Uterus (tissue), 2 donors: ENCODE measurements around the gene TSNAXIP1.

ENCODE experiments used
- CTCF ChIP-seq, 4 experiments: fragments of 200-600 bp in 2 of 4; fragments of 450-650 bp in 2 of 4; sonication (generic) in 2 of 4; IDR thresholded peaks; one replicate each; pipeline ENCODE4 v1.5.1; 2016 to 2019; ENCODE audit warnings: antibody characterized with exemption in 4 of 4, mild to moderate bottlenecking in 2 of 4, moderate library complexity in 1 of 4
- POLR2A ChIP-seq, 2 donors: fragments of 450-650 bp; IDR thresholded peaks; one replicate each; pipeline ENCODE4 v1.6.1; 2016; ENCODE audit warnings: antibody characterized with exemption in 2 of 2, mild to moderate bottlenecking in 1 of 2, moderate library complexity in 1 of 2

GRCh38 chr16:67770346-67770991 lies 36.2 kb upstream of the TSNAXIP1 start:
- no peak for TF ChIP-seq CTCF (IDR thresholded peaks at IDR 0.05)
- no peak for TF ChIP-seq POLR2A (IDR thresholded peaks at IDR 0.05)
